ENCODE data around the gene LCE2B.

GRCh38 chr1:152725261-152725660, 39.3 kb downstream of the LCE2B start:
- TF ChIP-seq EZH2phosphoT487 (IDR thresholded peaks at IDR 0.05; ENCODE audit: borderline replicate concordance, low read length), result no peak
- TF ChIP-seq CTCF (conservative IDR thresholded peaks at IDR 0.05; ENCODE audit: low read depth, low read length), result no peak
